ENCODE results near the gene WDR33.

The WDR33 gene

DNA sequence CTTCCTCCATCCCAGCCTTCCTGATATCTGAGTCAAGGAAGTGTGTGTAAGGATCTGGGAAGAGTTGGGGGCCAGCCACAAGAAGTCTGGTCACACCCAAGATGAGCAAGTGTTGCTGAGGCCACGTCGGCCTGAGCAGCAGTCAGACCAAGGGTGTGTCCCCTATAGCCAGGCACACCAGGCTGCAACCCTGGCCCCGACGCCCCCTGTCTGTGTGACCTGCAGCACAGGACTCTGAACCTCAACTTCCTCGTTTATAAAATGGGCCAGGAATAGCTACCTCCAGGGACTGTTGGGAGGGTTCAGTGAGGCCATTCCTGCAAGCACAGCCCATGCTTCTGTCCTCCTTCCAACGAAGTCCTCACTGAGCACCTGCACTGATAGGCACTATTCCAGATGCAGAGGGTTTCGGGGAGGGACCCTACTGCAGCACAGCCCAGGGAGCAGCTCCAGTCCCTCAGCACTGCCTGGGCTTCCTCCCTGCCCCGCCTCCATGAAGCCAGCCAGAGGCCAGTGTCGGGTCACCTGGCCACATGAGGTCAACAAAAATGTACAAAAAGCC, 148.9 kb downstream of the WDR33 start:
- no peaks in the 10 kb centered on the region for H3K9me3 Mint-ChIP-seq
- no peaks in the 10 kb centered on the region for H3K36me3 Mint-ChIP-seq (ENCODE audit: low read depth)
- no peaks in the 10 kb centered on the region for H3K4me1 Mint-ChIP-seq
- DNase-seq (no peak), ATAC-seq (no peak)
- H3K27ac Mint-ChIP-seq: no peak overlapping the region
- H3K4me3 Mint-ChIP-seq: no peak overlapping the region
- peaks cover 41% of the 10 kb centered on the region for H3K27me3 Mint-ChIP-seq

GRCh38 chr2:127661072-127661649, 149.8 kb downstream of the WDR33 start:
- H3K4me1 Mint-ChIP-seq: no peaks in the 10 kb centered on the region
- H3K27me3 Mint-ChIP-seq: peaks cover 32% of the 10 kb centered on the region
- ATAC-seq: no peak
- DNase-seq: no peak
- no peaks in the 10 kb centered on the region for H3K9me3 Mint-ChIP-seq
- H3K27ac Mint-ChIP-seq: no peak overlapping the region
- H3K36me3 Mint-ChIP-seq (ENCODE audit: low read depth): no peaks in the 10 kb centered on the region
- no peak overlapping the region for H3K4me3 Mint-ChIP-seq

DNA sequence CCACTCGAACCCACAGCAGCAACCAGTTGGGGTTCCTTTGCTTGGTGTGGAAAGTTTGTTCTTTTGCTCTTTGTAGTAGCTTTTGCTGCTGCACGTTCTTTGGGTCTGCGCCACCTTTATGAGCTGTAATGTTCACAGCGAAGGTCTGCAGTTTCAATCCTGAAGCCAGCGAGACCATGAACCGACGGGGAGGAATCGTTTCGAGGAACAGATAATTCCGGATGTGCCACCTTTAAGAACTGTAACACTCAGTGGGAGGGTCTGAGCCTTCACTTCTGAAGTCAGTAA, 150.7 kb downstream of the WDR33 start:
- Mint-ChIP-seq H3K27me3 (peaks cover 24% of the 10 kb centered on the region), H3K4me1 (no peaks in the 10 kb centered on the region), H3K9me3 (no peaks in the 10 kb centered on the region), H3K36me3 (ENCODE audit: low read depth) (no peaks in the 10 kb centered on the region), H3K27ac (no peak overlapping the region), H3K4me3 (no peak overlapping the region)
- DNase-seq (no peak), ATAC-seq (no peak)

DNA sequence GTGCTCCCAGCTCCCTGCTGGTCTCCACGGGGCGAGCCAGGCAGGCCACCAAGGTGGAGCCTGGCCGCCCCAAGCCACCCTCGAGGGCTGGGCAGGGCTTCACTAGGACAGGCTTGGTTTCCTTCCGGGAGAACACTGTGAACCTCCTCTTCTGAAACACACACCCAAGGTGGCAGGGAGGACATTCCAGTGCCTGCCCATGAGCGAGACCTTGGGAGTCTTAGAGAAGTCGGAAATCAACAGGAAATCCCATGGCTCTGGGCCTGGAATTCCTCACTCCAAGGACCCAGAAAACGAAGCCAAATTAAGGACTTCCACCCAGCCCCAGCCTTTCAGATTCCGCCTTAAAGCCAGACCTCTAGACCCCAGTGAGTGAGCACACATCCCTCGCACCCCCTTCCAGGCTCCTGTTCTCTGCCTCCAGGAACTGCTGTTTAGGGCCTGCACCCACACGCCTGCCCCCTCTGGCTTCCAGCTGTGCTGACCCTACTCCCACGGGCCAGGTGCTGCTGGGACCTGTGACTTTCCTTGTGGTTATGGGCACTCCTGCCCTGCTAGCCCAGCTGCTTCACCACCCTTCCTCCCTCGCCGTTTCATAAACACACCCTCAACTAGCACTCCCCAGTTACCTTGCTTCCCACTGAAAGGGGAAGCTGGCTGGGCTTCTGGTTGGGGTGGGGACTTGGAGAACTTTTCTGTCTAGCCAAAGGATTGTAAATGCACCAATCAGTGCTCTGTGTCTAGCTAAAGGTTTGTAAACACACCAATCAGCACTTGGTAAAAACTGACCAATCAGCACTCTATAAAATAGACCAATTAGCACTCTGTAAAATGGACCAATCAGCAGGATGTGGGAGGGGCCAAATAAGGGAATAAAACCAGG, 151.3 kb downstream of the WDR33 start:
- DNase-seq (no peak), ATAC-seq (no peak)
- Mint-ChIP-seq H3K36me3 (ENCODE audit: low read depth) (no peaks in the 10 kb centered on the region), H3K27ac (no peak overlapping the region), H3K4me1 (no peaks in the 10 kb centered on the region), H3K27me3 (peaks cover 18% of the 10 kb centered on the region), H3K4me3 (no peak overlapping the region), H3K9me3 (no peaks in the 10 kb centered on the region)

- H3K4me3 Mint-ChIP-seq: no peak overlapping the region
- H3K4me1 Mint-ChIP-seq: no peaks in the 10 kb centered on the region
- no peaks in the 10 kb centered on the region for H3K36me3 Mint-ChIP-seq (ENCODE audit: low read depth)
- H3K27me3 Mint-ChIP-seq: peaks cover 13% of the 10 kb centered on the region
- ATAC-seq (no peak), DNase-seq (no peak)
- no peaks in the 10 kb centered on the region for H3K9me3 Mint-ChIP-seq
- H3K27ac Mint-ChIP-seq: no peak overlapping the region
Measured at GRCh38 chr2:127658641-127659407, 152.1 kb downstream of the WDR33 start.

GRCh38 chr2:127658146-127658545, 152.8 kb downstream of the WDR33 start:
- ATAC-seq (no peak), DNase-seq (no peak)
- Mint-ChIP-seq H3K27ac (no peak overlapping the region), H3K36me3 (ENCODE audit: low read depth) (no peaks in the 10 kb centered on the region), H3K4me1 (no peaks in the 10 kb centered on the region), H3K4me3 (no peak overlapping the region), H3K27me3 (peaks cover 7% of the 10 kb centered on the region), H3K9me3 (no peaks in the 10 kb centered on the region)

- Mint-ChIP-seq H3K4me3 (no peak overlapping the region), H3K27me3 (peaks cover 4% of the 10 kb centered on the region), H3K4me1 (no peaks in the 10 kb centered on the region), H3K9me3 (no peaks in the 10 kb centered on the region), H3K27ac (no peak overlapping the region), H3K36me3 (ENCODE audit: low read depth) (no peaks in the 10 kb centered on the region)
- no peak for ATAC-seq
- no peak for DNase-seq
Measured at GRCh38 chr2:127657232-127657595, 153.8 kb downstream of the WDR33 start.

GRCh38 chr2:127656569-127657231, 154.3 kb downstream of the WDR33 start:
- Mint-ChIP-seq H3K9me3 (no peaks in the 10 kb centered on the region), H3K27ac (no peak overlapping the region), H3K27me3 (no peaks in the 10 kb centered on the region), H3K36me3 (ENCODE audit: low read depth) (no peaks in the 10 kb centered on the region), H3K4me1 (no peaks in the 10 kb centered on the region), H3K4me3 (no peak overlapping the region)
- DNase-seq (no peak), ATAC-seq (no peak)

GRCh38 chr2:127655209-127656073, 155.5 kb downstream of the WDR33 start:
- H3K27ac Mint-ChIP-seq: no peak overlapping the region
- no peaks in the 10 kb centered on the region for H3K27me3 Mint-ChIP-seq

DNA sequence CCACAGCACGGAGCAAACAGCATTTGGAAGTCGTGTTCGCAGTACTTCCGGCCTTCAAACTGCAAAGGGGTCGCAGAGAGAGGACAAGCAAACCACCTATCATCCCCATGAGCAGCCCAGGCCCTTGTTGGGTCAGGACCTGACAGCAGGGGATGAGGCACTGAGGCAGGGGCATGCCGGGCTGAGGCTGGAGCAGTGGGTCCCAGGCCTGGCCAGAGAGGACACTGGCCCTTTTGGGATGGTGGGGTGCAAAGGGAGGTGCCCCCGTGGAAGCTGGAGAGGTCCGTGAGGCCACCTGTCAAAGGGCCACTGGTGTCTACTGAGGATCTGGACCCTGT, 156.2 kb downstream of the WDR33 start:
- H3K4me3 Mint-ChIP-seq: no peak overlapping the region
- DNase-seq (no peak), ATAC-seq (no peak)
- no peaks in the 10 kb centered on the region for H3K9me3 Mint-ChIP-seq
- H3K4me1 Mint-ChIP-seq: peaks cover under 1% of the 10 kb centered on the region
- no peaks in the 10 kb centered on the region for H3K36me3 Mint-ChIP-seq (ENCODE audit: low read depth)
- no peaks in the 10 kb centered on the region for H3K27me3 Mint-ChIP-seq
- H3K27ac Mint-ChIP-seq: no peak overlapping the region

More at GRCh38 chr2:127655209-127656073, 155.5 kb downstream of the WDR33 start:
- H3K9me3 Mint-ChIP-seq: no peaks in the 10 kb centered on the region
- no peak for ATAC-seq
- no peaks in the 10 kb centered on the region for H3K4me1 Mint-ChIP-seq
- H3K4me3 Mint-ChIP-seq: no peak overlapping the region
- DNase-seq: no peak
- no peaks in the 10 kb centered on the region for H3K36me3 Mint-ChIP-seq (ENCODE audit: low read depth)

- H3K36me3 Mint-ChIP-seq (ENCODE audit: low read depth): no peaks in the 10 kb centered on the region
- no peak for DNase-seq
- ATAC-seq: no peak
- H3K27ac Mint-ChIP-seq: no peak overlapping the region
- no peaks in the 10 kb centered on the region for H3K9me3 Mint-ChIP-seq
- peaks cover 4% of the 10 kb centered on the region for H3K4me1 Mint-ChIP-seq
- no peaks in the 10 kb centered on the region for H3K27me3 Mint-ChIP-seq
- H3K4me3 Mint-ChIP-seq: no peak overlapping the region
Measured at GRCh38 chr2:127654084-127654837, 156.7 kb downstream of the WDR33 start.

DNA sequence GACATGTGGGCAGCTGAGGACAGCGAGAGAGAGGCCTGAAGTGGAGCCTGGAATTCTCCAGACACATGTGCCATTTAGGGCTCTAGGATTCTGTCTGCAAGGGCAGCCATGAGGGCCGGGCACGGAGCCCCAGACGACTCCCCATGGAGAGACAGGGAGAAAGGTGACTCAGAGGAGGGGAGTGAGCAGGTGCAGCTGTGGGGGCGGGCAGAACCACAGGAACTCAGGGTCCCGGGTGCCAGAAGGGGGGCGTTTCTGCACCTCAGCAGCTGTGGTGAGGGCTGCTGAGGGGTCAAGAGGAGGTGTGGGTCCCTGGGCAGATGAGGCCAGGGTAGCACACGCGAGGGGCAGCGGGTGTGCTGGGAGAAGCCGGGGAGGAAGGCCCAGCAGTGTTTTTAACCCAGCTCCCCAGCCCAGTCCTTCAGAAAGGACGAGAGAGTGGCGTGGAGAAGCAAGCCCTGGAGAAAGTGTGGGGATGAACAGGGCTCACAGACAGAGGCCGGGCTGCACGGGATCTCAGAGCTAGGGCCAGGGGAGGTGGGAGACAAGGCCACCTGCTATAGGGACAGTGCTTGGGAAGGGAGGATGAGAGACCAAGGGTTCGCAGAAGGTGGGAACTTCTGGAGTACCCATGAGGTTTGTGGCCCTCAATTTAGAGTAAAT, 157.4 kb downstream of the WDR33 start:
- H3K9me3 Mint-ChIP-seq: no peaks in the 10 kb centered on the region
- H3K27ac Mint-ChIP-seq: no peak overlapping the region
- H3K36me3 Mint-ChIP-seq (ENCODE audit: low read depth): no peaks in the 10 kb centered on the region
- DNase-seq (no peak), ATAC-seq (no peak)
- H3K4me1 Mint-ChIP-seq: peaks cover 6% of the 10 kb centered on the region
- H3K4me3 Mint-ChIP-seq: no peak overlapping the region
- H3K27me3 Mint-ChIP-seq: no peaks in the 10 kb centered on the region

- DNase-seq (no peak), ATAC-seq (no peak)
- H3K27ac Mint-ChIP-seq: no peak overlapping the region
- H3K4me3 Mint-ChIP-seq: no peak overlapping the region
- H3K36me3 Mint-ChIP-seq (ENCODE audit: low read depth): no peaks in the 10 kb centered on the region
- no peaks in the 10 kb centered on the region for H3K27me3 Mint-ChIP-seq
- H3K9me3 Mint-ChIP-seq: no peaks in the 10 kb centered on the region
- peaks cover 8% of the 10 kb centered on the region for H3K4me1 Mint-ChIP-seq
Measured at GRCh38 chr2:127652786-127653357, 158.1 kb downstream of the WDR33 start.
